GM12878 (cell line): ENCODE data around the gene DNAH8.

Experiments used
- BCL3 ChIP-seq: IDR thresholded peaks from 2 replicates; pipeline ENCODE4 v1.6.1; 2011; ENCODE audit warnings: borderline replicate concordance, low read depth, mild to moderate bottlenecking, moderate library complexity, low read length; ENCODE audit not compliant: insufficient read depth, poor library complexity, severe bottlenecking
- BRCA1 ChIP-seq: IDR thresholded peaks from 2 replicates; pipeline ENCODE4 v1.6.1; 2011; ENCODE audit warnings: low read depth, low read length, improper control_type of control experiment
- CHD4 ChIP-seq: fragments of 200-600 bp; sonication (generic); IDR thresholded peaks from 2 replicates; pipeline ENCODE4 v1.6.1; 2016; ENCODE audit warnings: mild to moderate bottlenecking
- CTCF ChIP-seq, 3 experiments: IDR thresholded peaks in 2 of 3; conservative IDR thresholded peaks in 1 of 3; 2 replicates each; pipeline ENCODE4 v1.5.1; 2011; ENCODE audit warnings: low read depth in 3 of 3, low read length in 3 of 3, mild to moderate bottlenecking in 3 of 3, control low read depth in 2 of 3, moderate library complexity in 2 of 3, inconsistent platforms in 1 of 3, mixed read lengths in 1 of 3; ENCODE audit not compliant: control insufficient read depth in 2 of 3, insufficient read depth in 1 of 3; ENCODE audit errors: extremely low read depth in 1 of 3
- DPF2 ChIP-seq: fragments of 450-650 bp; IDR thresholded peaks from 2 replicates; pipeline ENCODE4 v1.6.1; 2017; ENCODE audit warnings: mild to moderate bottlenecking
- FOXK2 ChIP-seq: fragments of 450-650 bp; IDR thresholded peaks from 2 replicates; pipeline ENCODE4 v1.6.1; 2017; ENCODE audit warnings: mild to moderate bottlenecking, moderate library complexity
- HCFC1 ChIP-seq: fragments of 150-350 bp; IDR thresholded peaks from 2 replicates; pipeline ENCODE4 v1.6.1; 2014; ENCODE audit warnings: low read length
- NFIC ChIP-seq: IDR thresholded peaks from 2 replicates; pipeline ENCODE4 v1.6.1; 2012; ENCODE audit warnings: low read depth, mild to moderate bottlenecking, inconsistent platforms, low read length, moderate library complexity
- POLR2A ChIP-seq: IDR thresholded peaks from 2 replicates; pipeline ENCODE4 v1.6.1; 2011; ENCODE audit warnings: low read depth, mild to moderate bottlenecking, low read length
- POLR2AphosphoS5 ChIP-seq: IDR thresholded peaks from 2 replicates; pipeline ENCODE4 v1.6.1; 2011; ENCODE audit warnings: mild to moderate bottlenecking, low read length, inconsistent platforms
- SREBF2 ChIP-seq: IDR thresholded peaks from 2 replicates; pipeline ENCODE4 v1.6.1; 2012; ENCODE audit warnings: mild to moderate bottlenecking, low read length
- SUZ12 ChIP-seq: fragments of 200-600 bp; sonication (generic); IDR thresholded peaks from one replicate; pipeline ENCODE4 v1.6.1; 2018; ENCODE audit warnings: antibody characterized with exemption, mild to moderate bottlenecking; ENCODE audit not compliant: unreplicated experiment
- TCF7 ChIP-seq: IDR thresholded peaks from 2 replicates; pipeline ENCODE4 v1.6.1; 2014; ENCODE audit warnings: antibody characterized with exemption, borderline replicate concordance
- ZBTB4 ChIP-seq: fragments of 450-650 bp; formaldehyde crosslinking; IDR thresholded peaks from 2 replicates; pipeline ENCODE4 v1.4.0; 2022; ENCODE audit warnings: mild to moderate bottlenecking, moderate library complexity

GRCh38 chr6:38760097-38760496, 45.0 kb downstream of the DNAH8 start:
- TF ChIP-seq CTCF (IDR thresholded peaks at IDR 0.05 in 2 of 3, conservative IDR thresholded peaks at IDR 0.05 in 1 of 3; ENCODE audit: control insufficient read depth in 2 of 3, extremely low read depth in 1 of 3, insufficient read depth in 1 of 3, low read depth in 3 of 3, low read length in 3 of 3): no peak
- no peak for TF ChIP-seq POLR2A
- no peak for TF ChIP-seq TCF7
- no peak for TF ChIP-seq BRCA1
- no peak for TF ChIP-seq SUZ12
- no peak for TF ChIP-seq SREBF2
- no peak for TF ChIP-seq NFIC
- TF ChIP-seq FOXK2: no peak
- no peak for TF ChIP-seq HCFC1
- TF ChIP-seq DPF2: no peak
- TF ChIP-seq CHD4: no peak
- no peak for TF ChIP-seq ZBTB4 (CRISPR knock-in tag)
- TF ChIP-seq POLR2AphosphoS5: no peak
- TF ChIP-seq BCL3: no peak
